NCI-H1694 (cell line): ENCODE data around the gene STEAP2.
"Not testable (repeated sequence)": the region's sequence is repeated elsewhere in the genome, so short reads cannot be mapped to it uniquely, and the experiment has no call there.

ENCODE experiments used
- DNase-seq: peaks from one replicate; lab custom pipeline; 2025; lab: John Stamatoyannopoulos, UW

STEAP2 gene

GRCh38 chr7:90211391-90212148 lies at the start of gene STEAP2:
Gene STEAP2, plus strand, starts transcription at chr7:90211740. Its CDS starts 13,343 bp downstream, at chr7:90225083.
- DNase-seq = peak; percentile 55

GRCh38 chr7:90163534-90163933 lies 48.0 kb upstream of the STEAP2 start:
- DNase-seq = no peak

- DNase-seq = no peak
These were observed 45.8 kb upstream of the STEAP2 start for GRCh38 chr7:90165724-90166123.

GRCh38 chr7:90166153-90166552 lies 45.4 kb upstream of the STEAP2 start:
- no peak for DNase-seq

GRCh38 chr7:90167361-90167760 lies 44.2 kb upstream of the STEAP2 start:
- no peak for DNase-seq

GRCh38 chr7:90169891-90170290 lies 41.6 kb upstream of the STEAP2 start:
- no peak for DNase-seq

- no peak for DNase-seq
These were observed 39.4 kb upstream of the STEAP2 start for GRCh38 chr7:90172121-90172520.

- no peak for DNase-seq
These were observed 38.9 kb upstream of the STEAP2 start for GRCh38 chr7:90172624-90173023.

- DNase-seq = no peak
These were observed 38.3 kb upstream of the STEAP2 start for GRCh38 chr7:90173127-90173844.

- DNase-seq = no peak
These were observed 35.9 kb upstream of the STEAP2 start for GRCh38 chr7:90175667-90176066.

- no peak for DNase-seq
These were observed 35.3 kb upstream of the STEAP2 start for GRCh38 chr7:90176195-90176594.

GRCh38 chr7:90178166-90178565 lies 33.4 kb upstream of the STEAP2 start:
- no peak for DNase-seq

- DNase-seq = no peak
These were observed 32.8 kb upstream of the STEAP2 start for GRCh38 chr7:90178679-90179278.

- DNase-seq = no peak
These were observed 31.4 kb upstream of the STEAP2 start for GRCh38 chr7:90180011-90180585.

- no peak for DNase-seq
These were observed 30.9 kb upstream of the STEAP2 start for GRCh38 chr7:90180649-90181048.

GRCh38 chr7:90181485-90181884 lies 30.1 kb upstream of the STEAP2 start:
- DNase-seq = no peak

- not testable (repeated sequence) for DNase-seq
These were observed 25.2 kb upstream of the STEAP2 start for GRCh38 chr7:90186290-90186689.

GRCh38 chr7:90187507-90188050 lies 24.0 kb upstream of the STEAP2 start:
- DNase-seq = no peak

- no peak for DNase-seq
These were observed 23.3 kb upstream of the STEAP2 start for GRCh38 chr7:90188281-90188680.

GRCh38 chr7:90190995-90191394 lies 20.5 kb upstream of the STEAP2 start:
- DNase-seq = no peak

- DNase-seq = no peak
These were observed 19.9 kb upstream of the STEAP2 start for GRCh38 chr7:90191648-90192047.
